ENCODE results near the gene XKRX. TPM values are rescaled to one million over a fixed set of nuclear protein-coding genes. Genes with fewer than 3 reads are reported as not detected.

The XKRX gene
- total and polyA plus RNA-seq, 2 donors (not counting 1 experiment from before 2014, with no cell fraction given): 4.6 to 5.4 TPM

DNA sequence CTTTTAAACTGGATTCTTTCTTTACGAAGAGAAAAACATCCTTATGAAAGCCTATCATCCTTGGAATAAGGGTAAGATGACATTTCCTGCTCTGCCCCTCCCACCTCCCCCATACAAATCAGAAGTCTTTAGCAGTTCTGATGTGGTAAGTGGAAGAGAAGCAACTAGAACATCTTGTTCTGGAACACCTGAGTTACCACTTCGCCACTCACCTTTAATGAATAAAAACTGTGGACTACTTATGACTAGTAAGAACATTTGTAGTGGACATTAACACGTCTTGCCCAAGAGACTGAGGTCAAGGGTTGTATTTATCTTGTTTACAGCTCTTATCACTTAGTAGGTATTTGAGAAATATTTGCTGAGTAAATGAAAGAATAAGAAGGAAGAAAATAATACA is 4.3 kb downstream of the XKRX start:
- H3K27me3 Mint-ChIP-seq: no peaks in the 10 kb centered on the region
- no peaks in the 10 kb centered on the region for H3K36me3 ChIP-seq (replicated peaks in 1 of 2; ENCODE audit: control extremely low read depth in 1 of 2, control insufficient read depth in 1 of 2, extremely low read depth in 1 of 2, insufficient read depth in 2 of 2, low read length in 1 of 2)
- DNase-seq (no peak), ATAC-seq (ENCODE audit: low read depth) (no peak)
- no peaks in the 10 kb centered on the region for H3K9me3 ChIP-seq (ENCODE audit: control extremely low read depth in 1 of 3, control insufficient read depth in 2 of 3, insufficient read depth in 1 of 3, low read length in 2 of 3)
- WGBS (ENCODE audit: insufficient coverage): no CpG with 5 or more reads among the region's 3 CpGs
- POLR2A ChIA-PET: no interaction called here
- H3K27ac Mint-ChIP-seq: no peak overlapping the region
- no peak overlapping the region for H3K9ac ChIP-seq (ENCODE audit: low read length)
- H3K4me3 Mint-ChIP-seq: no peak overlapping the region
- CTCF ChIA-PET: no interaction called here
- no peaks in the 10 kb centered on the region for H3K79me2 ChIP-seq (ENCODE audit: control insufficient read depth, insufficient read depth, low read length)
- H4K20me1 ChIP-seq (ENCODE audit: control insufficient read depth, insufficient read depth, low read length, poor library complexity, severe bottlenecking): no peaks in the 10 kb centered on the region
- no peak overlapping the region for H2AFZ ChIP-seq (ENCODE audit: insufficient read depth, low read depth, low read length, poor library complexity, severe bottlenecking)
- no peak overlapping the region for H3K4me2 ChIP-seq (replicated peaks; ENCODE audit: low read depth, low read length, poor library complexity, severe bottlenecking)
- H3K27ac ChIP-seq (ENCODE audit: low read length in 2 of 2): no peak overlapping the region
- H3K4me1 ChIP-seq (ENCODE audit: control insufficient read depth in 2 of 2, insufficient read depth in 2 of 2, low read length in 2 of 2): peaks cover 0 to 20% of the 10 kb centered on the region in 2 donors
- TF ChIP-seq EZH2 (IDR thresholded peaks at IDR 0.05; ENCODE audit: borderline replicate concordance, insufficient read depth, low read depth, low read length, poor library complexity, severe bottlenecking): no peak
- TF ChIP-seq, protein P1, sequence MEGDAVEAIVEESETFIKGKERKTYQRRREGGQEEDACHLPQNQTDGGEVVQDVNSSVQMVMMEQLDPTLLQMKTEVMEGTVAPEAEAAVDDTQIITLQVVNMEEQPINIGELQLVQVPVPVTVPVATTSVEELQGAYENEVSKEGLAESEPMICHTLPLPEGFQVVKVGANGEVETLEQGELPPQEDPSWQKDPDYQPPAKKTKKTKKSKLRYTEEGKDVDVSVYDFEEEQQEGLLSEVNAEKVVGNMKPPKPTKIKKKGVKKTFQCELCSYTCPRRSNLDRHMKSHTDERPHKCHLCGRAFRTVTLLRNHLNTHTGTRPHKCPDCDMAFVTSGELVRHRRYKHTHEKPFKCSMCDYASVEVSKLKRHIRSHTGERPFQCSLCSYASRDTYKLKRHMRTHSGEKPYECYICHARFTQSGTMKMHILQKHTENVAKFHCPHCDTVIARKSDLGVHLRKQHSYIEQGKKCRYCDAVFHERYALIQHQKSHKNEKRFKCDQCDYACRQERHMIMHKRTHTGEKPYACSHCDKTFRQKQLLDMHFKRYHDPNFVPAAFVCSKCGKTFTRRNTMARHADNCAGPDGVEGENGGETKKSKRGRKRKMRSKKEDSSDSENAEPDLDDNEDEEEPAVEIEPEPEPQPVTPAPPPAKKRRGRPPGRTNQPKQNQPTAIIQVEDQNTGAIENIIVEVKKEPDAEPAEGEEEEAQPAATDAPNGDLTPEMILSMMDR (IDR thresholded peaks at IDR 0.05): no peak
- peaks cover 32% of the 10 kb centered on the region for H3K4me1 Mint-ChIP-seq
- intact Hi-C loops (cut with micrococcal nuclease): loop anchor here (10.0 kb wide), 1 partner anchor 100 kb away; the partner anchor contains the start of gene CSTF2
- H3K4me3 ChIP-seq (ENCODE audit: control extremely low read depth in 1 of 5, extremely low read depth in 1 of 5, insufficient read depth in 1 of 5, low read depth in 2 of 5, low read length in 4 of 5): no peak overlapping the region
- no peaks in the 10 kb centered on the region for H3K27me3 ChIP-seq (replicated peaks in 1 of 4; ENCODE audit: control extremely low read depth in 1 of 4, control insufficient read depth in 3 of 4, insufficient read depth in 4 of 4, low read length in 3 of 4)
- H3K9me3 Mint-ChIP-seq (ENCODE audit: insufficient read depth): no peaks in the 10 kb centered on the region

DNA sequence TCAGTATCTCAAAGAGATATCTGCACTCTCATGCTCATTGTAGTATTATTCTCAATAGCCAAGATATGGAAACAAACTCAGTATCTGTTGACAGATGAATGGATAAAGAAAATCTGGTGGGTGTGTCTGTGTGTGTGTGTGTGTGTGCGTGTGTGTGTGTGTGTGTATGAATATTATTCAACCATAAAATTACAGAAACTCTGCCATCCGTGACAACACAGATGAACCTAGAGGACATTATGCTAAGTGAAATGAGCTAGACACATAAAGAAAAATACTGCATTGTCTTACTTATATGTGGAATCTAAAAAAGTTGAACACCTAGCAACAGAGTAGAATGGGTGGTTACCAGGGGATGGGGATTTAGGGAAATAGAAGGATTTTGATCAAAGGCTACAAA is 13.2 kb downstream of the XKRX start:
- Mint-ChIP-seq H3K27me3 (no peaks in the 10 kb centered on the region), H3K4me3 (no peak overlapping the region), H3K9me3 (ENCODE audit: insufficient read depth) (no peaks in the 10 kb centered on the region), H3K4me1 (peaks cover 18% of the 10 kb centered on the region), H3K27ac (no peak overlapping the region)
- H4K20me1 ChIP-seq (ENCODE audit: control insufficient read depth, insufficient read depth, low read length, poor library complexity, severe bottlenecking): no peaks in the 10 kb centered on the region
- no peaks in the 10 kb centered on the region for H3K36me3 ChIP-seq (replicated peaks in 1 of 2; ENCODE audit: control extremely low read depth in 1 of 2, control insufficient read depth in 1 of 2, extremely low read depth in 1 of 2, insufficient read depth in 2 of 2, low read length in 1 of 2)
- H3K4me3 ChIP-seq (ENCODE audit: control extremely low read depth in 1 of 5, extremely low read depth in 1 of 5, insufficient read depth in 1 of 5, low read depth in 2 of 5, low read length in 4 of 5): no peak overlapping the region
- no peak for DNase-seq
- H3K9me3 ChIP-seq (ENCODE audit: control extremely low read depth in 1 of 3, control insufficient read depth in 2 of 3, insufficient read depth in 1 of 3, low read length in 2 of 3): no peaks in the 10 kb centered on the region
- no peaks in the 10 kb centered on the region for H3K4me1 ChIP-seq (ENCODE audit: control insufficient read depth in 2 of 2, insufficient read depth in 2 of 2, low read length in 2 of 2)
- no peak for ATAC-seq (ENCODE audit: low read depth)
- TF ChIP-seq, protein P1 (IDR thresholded peaks at IDR 0.05): no peak
- no peak for TF ChIP-seq EZH2 (IDR thresholded peaks at IDR 0.05; ENCODE audit: borderline replicate concordance, insufficient read depth, low read depth, low read length, poor library complexity, severe bottlenecking)
- H3K27ac ChIP-seq (ENCODE audit: low read length in 2 of 2): no peak overlapping the region
- H2AFZ ChIP-seq (ENCODE audit: insufficient read depth, low read depth, low read length, poor library complexity, severe bottlenecking): no peak overlapping the region
- no peaks in the 10 kb centered on the region for H3K79me2 ChIP-seq (ENCODE audit: control insufficient read depth, insufficient read depth, low read length)
- H3K4me2 ChIP-seq (replicated peaks; ENCODE audit: low read depth, low read length, poor library complexity, severe bottlenecking): no peak overlapping the region
- intact Hi-C loops (cut with micrococcal nuclease): no loop called here
- POLR2A ChIA-PET: no interaction called here
- no CpG with 5 or more reads among the region's 2 CpGs for WGBS (ENCODE audit: insufficient coverage)
- no peak overlapping the region for H3K9ac ChIP-seq (ENCODE audit: low read length)
- CTCF ChIA-PET: no interaction called here
- no peaks in the 10 kb centered on the region for H3K27me3 ChIP-seq (replicated peaks in 1 of 4; ENCODE audit: control extremely low read depth in 1 of 4, control insufficient read depth in 3 of 4, insufficient read depth in 4 of 4, low read length in 3 of 4)
